ENCODE measurements around the gene CCDC81.

CCDC81 gene

GRCh38 chr11:86370922-86371594 lies 3.6 kb upstream of the CCDC81 start:
- Histone ChIP-seq H3K4me1 (no peaks in the 10 kb centered on the region; the same call in 1 of the 2 replicates), H3K27me3 (no peaks in the 10 kb centered on the region), H3K36me3 (no peaks in the 10 kb centered on the region), H3K4me3 (ENCODE audit: low read depth, low read length) (no peak overlapping the region), H3K9me3 (no peaks in the 10 kb centered on the region; the same call in 1 of the 2 replicates)
- no peak for TF ChIP-seq CTCF (IDR thresholded peaks at IDR 0.05; ENCODE audit: low read depth, low read length)
- DNase-seq: no peak

- Histone ChIP-seq H3K36me3 (no peaks in the 10 kb centered on the region), H3K4me1 (no peaks in the 10 kb centered on the region; the same call in 1 of the 2 replicates), H3K27me3 (no peaks in the 10 kb centered on the region), H3K9me3 (no peaks in the 10 kb centered on the region; the same call in 1 of the 2 replicates), H3K4me3 (ENCODE audit: low read depth, low read length) (no peak overlapping the region)
- no peak for DNase-seq
- TF ChIP-seq CTCF (IDR thresholded peaks at IDR 0.05; ENCODE audit: low read depth, low read length): no peak
These were observed 2.6 kb upstream of the CCDC81 start for GRCh38 chr11:86372041-86372440.

- Histone ChIP-seq H3K4me3 (ENCODE audit: low read depth, low read length) (no peak overlapping the region), H3K4me1 (no peaks in the 10 kb centered on the region; the same call in 1 of the 2 replicates), H3K9me3 (no peaks in the 10 kb centered on the region; the same call in 1 of the 2 replicates), H3K27me3 (no peaks in the 10 kb centered on the region), H3K36me3 (no peaks in the 10 kb centered on the region)
- DNase-seq: no peak
- no peak for TF ChIP-seq CTCF (IDR thresholded peaks at IDR 0.05; ENCODE audit: low read depth, low read length)
These were observed 2.1 kb upstream of the CCDC81 start for GRCh38 chr11:86372586-86372985.

GRCh38 chr11:86374069-86374468 lies 618 bp upstream of the CCDC81 start:
- Histone ChIP-seq H3K4me3 (ENCODE audit: low read depth, low read length) (no peak overlapping the region), H3K9me3 (no peaks in the 10 kb centered on the region; the same call in 1 of the 2 replicates), H3K4me1 (no peaks in the 10 kb centered on the region; the same call in 1 of the 2 replicates), H3K27me3 (no peaks in the 10 kb centered on the region), H3K36me3 (no peaks in the 10 kb centered on the region)
- no peak for DNase-seq
- no peak for TF ChIP-seq CTCF (IDR thresholded peaks at IDR 0.05; ENCODE audit: low read depth, low read length)

GRCh38 chr11:86377972-86378371 lies 3.3 kb downstream of the CCDC81 start:
- Histone ChIP-seq H3K9me3 (no peaks in the 10 kb centered on the region), H3K36me3 (no peaks in the 10 kb centered on the region), H3K4me3 (ENCODE audit: low read depth, low read length) (no peak overlapping the region), H3K4me1 (no peaks in the 10 kb centered on the region; the same call in 1 of the 2 replicates), H3K27me3 (no peaks in the 10 kb centered on the region)
- TF ChIP-seq CTCF (IDR thresholded peaks at IDR 0.05; ENCODE audit: low read depth, low read length): no peak
- DNase-seq: no peak

GRCh38 chr11:86380295-86381059 lies 5.8 kb downstream of the CCDC81 start:
- no peaks in the 10 kb centered on the region for H3K27me3 ChIP-seq

More at GRCh38 chr11:86380295-86381059, 5.8 kb downstream of the CCDC81 start:
- H3K4me3 ChIP-seq (ENCODE audit: low read depth, low read length): no peak overlapping the region
- no peak for DNase-seq
- no peaks in the 10 kb centered on the region for H3K9me3 ChIP-seq
- no peaks in the 10 kb centered on the region for H3K4me1 ChIP-seq
- H3K36me3 ChIP-seq: no peaks in the 10 kb centered on the region
- no peak for TF ChIP-seq CTCF (IDR thresholded peaks at IDR 0.05; ENCODE audit: low read depth, low read length)
